Right renal cortex interstitium (tissue), 3 donors: ENCODE data around the gene ADK. TPM values are rescaled to one million over a fixed set of nuclear protein-coding genes. Genes with fewer than 3 reads are reported as not detected.

Experiments
- DNase-seq, 3 donors: peaks; one replicate each; pipeline ENCODE4 v3.0.0-alpha.2; 2013; ENCODE audit warnings: low read depth in 3 of 3, low spot score in 2 of 3
- polyA plus RNA-seq, 3 donors: library from polyadenylated mRNA; unstranded; fragments of 120-200 nt; gene quantifications; one replicate each; pipeline ENCODE4 v1.2.1, GENCODE V29; 2013; ENCODE audit not compliant: insufficient read length in 3 of 3

ADK gene
- polyA plus RNA-seq, 3 donors, result 31.3 to 34.8 (median 32.9) TPM

GRCh38 chr10:74640134-74640921, 489.3 kb downstream of the ADK start:
- no peak for DNase-seq

GRCh38 chr10:74641659-74642058, 490.6 kb downstream of the ADK start:
- no peak for DNase-seq

GRCh38 chr10:74642901-74643595, 492.0 kb downstream of the ADK start:
- DNase-seq, result no peak

- no peak for DNase-seq
Measured at GRCh38 chr10:74643596-74643975, 492.6 kb downstream of the ADK start.

- no peak for DNase-seq
Measured at GRCh38 chr10:74644738-74645137, 493.7 kb downstream of the ADK start.

GRCh38 chr10:74645692-74646091, 494.7 kb downstream of the ADK start:
- DNase-seq, result no peak

- no peak for DNase-seq
Measured at GRCh38 chr10:74650613-74651012, 499.6 kb downstream of the ADK start.

- DNase-seq, result no peak
Measured at GRCh38 chr10:74651565-74651964, 500.5 kb downstream of the ADK start.

- no peak for DNase-seq
Measured at GRCh38 chr10:74652664-74653063, 501.6 kb downstream of the ADK start.

GRCh38 chr10:74658511-74658910, 507.5 kb downstream of the ADK start:
- DNase-seq, result no peak

GRCh38 chr10:74662635-74663034, 511.6 kb downstream of the ADK start:
- no peak for DNase-seq

GRCh38 chr10:74669210-74669609, 518.2 kb downstream of the ADK start:
- no peak for DNase-seq

- no peak for DNase-seq
Measured at GRCh38 chr10:74671716-74672115, 520.7 kb downstream of the ADK start.

GRCh38 chr10:74672430-74673165, 521.6 kb downstream of the ADK start:
- no peak for DNase-seq

GRCh38 chr10:74674927-74675326, 523.9 kb downstream of the ADK start:
- DNase-seq, result no peak

GRCh38 chr10:74675484-74675883, 524.5 kb downstream of the ADK start:
- DNase-seq, result no peak

- no peak for DNase-seq
Measured at GRCh38 chr10:74677951-74678350, 526.9 kb downstream of the ADK start.

GRCh38 chr10:74681917-74682627, 531.1 kb downstream of the ADK start:
- no peak for DNase-seq

- no peak for DNase-seq
Measured at GRCh38 chr10:74683067-74683466, 532.0 kb downstream of the ADK start.

- DNase-seq, result no peak
Measured at GRCh38 chr10:74683621-74684364, 532.8 kb downstream of the ADK start.
